H9 (cell line): ENCODE data around the gene COL8A1. TPM values are rescaled to one million over a fixed set of nuclear protein-coding genes. Genes with fewer than 3 reads are reported as not detected.

Source experiments
- DNase-seq: peaks from one replicate; pipeline ENCODE4 v3.0.0-alpha.2; 2017
- H2AFZ ChIP-seq: one replicate; pipeline ENCODE4 v1.6.1; 2013; ENCODE audit warnings: mild to moderate bottlenecking, low read length, control low read depth, moderate library complexity
- H2AK5ac ChIP-seq: 2 replicates; pipeline ENCODE4 v1.6.1; 2013; ENCODE audit warnings: low read length, control low read depth, mixed read lengths; ENCODE audit not compliant: insufficient read length
- H2BK120ac ChIP-seq: one replicate; pipeline ENCODE4 v1.6.1; 2013; ENCODE audit warnings: low read depth, mild to moderate bottlenecking, low read length, control low read depth, inconsistent platforms; ENCODE audit not compliant: poor library complexity, severe bottlenecking
- H2BK12ac ChIP-seq: 2 replicates; pipeline ENCODE4 v1.6.1; 2013; ENCODE audit warnings: low read length, control low read depth, mixed read lengths, low read depth; ENCODE audit not compliant: insufficient read length
- H2BK15ac ChIP-seq: 2 replicates; pipeline ENCODE4 v1.6.1; 2013; ENCODE audit warnings: low read depth, low read length, control low read depth
- H2BK20ac ChIP-seq: one replicate; pipeline ENCODE4 v1.6.1; 2013; ENCODE audit warnings: low read depth, mild to moderate bottlenecking, low read length, control low read depth, inconsistent platforms; ENCODE audit not compliant: poor library complexity, severe bottlenecking
- H2BK5ac ChIP-seq: 2 replicates; pipeline ENCODE4 v1.6.1; 2013; ENCODE audit warnings: low read length, control low read depth, mixed read lengths; ENCODE audit not compliant: insufficient read length
- H3K14ac ChIP-seq: 2 replicates; pipeline ENCODE4 v1.6.1; 2013; ENCODE audit warnings: low read length, control low read depth; ENCODE audit not compliant: insufficient read depth
- H3K18ac ChIP-seq: 2 replicates; pipeline ENCODE4 v1.6.1; 2013; ENCODE audit warnings: low read depth, mild to moderate bottlenecking, mixed read lengths, low read length, control low read depth; ENCODE audit not compliant: insufficient read length
- H3K23ac ChIP-seq: 2 replicates; pipeline ENCODE4 v1.6.1; 2013; ENCODE audit warnings: low read length, control low read depth, mixed read lengths, low read depth; ENCODE audit not compliant: insufficient read length
- H3K23me2 ChIP-seq: 2 replicates; pipeline ENCODE4 v1.6.1; 2013; ENCODE audit warnings: low read depth, mild to moderate bottlenecking, mixed read lengths, low read length, control low read depth; ENCODE audit not compliant: insufficient read length, poor library complexity, severe bottlenecking
- H3K27ac ChIP-seq: 2 replicates; pipeline ENCODE4 v1.5.1; 2013; ENCODE audit warnings: low read length, control low read depth, mixed read lengths, low read depth; ENCODE audit not compliant: insufficient read length
- H3K27me3 ChIP-seq: 2 replicates; pipeline ENCODE4 v1.6.1; 2013; ENCODE audit warnings: low read length, control low read depth, inconsistent platforms; ENCODE audit not compliant: insufficient read depth
- H3K4ac ChIP-seq: 2 replicates; pipeline ENCODE4 v1.6.1; 2013; ENCODE audit warnings: low read depth, mild to moderate bottlenecking, control low read depth, inconsistent platforms, low read length, moderate library complexity
- H3K4me1 ChIP-seq: 2 replicates; pipeline ENCODE4 v1.6.1; 2013; ENCODE audit warnings: low read length, control low read depth, inconsistent platforms; ENCODE audit not compliant: insufficient read depth
- H3K4me2 ChIP-seq: 2 replicates; pipeline ENCODE4 v1.6.1; 2013; ENCODE audit warnings: low read length, control low read depth, mixed read lengths; ENCODE audit not compliant: insufficient read length, insufficient read depth
- H3K56ac ChIP-seq: 2 replicates; pipeline ENCODE4 v1.6.1; 2013; ENCODE audit warnings: low read depth, mild to moderate bottlenecking, mixed read lengths, low read length, control low read depth; ENCODE audit not compliant: insufficient read length
- H3K79me1 ChIP-seq: 2 replicates; pipeline ENCODE4 v1.6.1; 2013; ENCODE audit warnings: low read depth, mild to moderate bottlenecking, moderate library complexity, low read length, control low read depth, inconsistent platforms; ENCODE audit not compliant: insufficient read depth, poor library complexity, severe bottlenecking
- H3K79me2 ChIP-seq: 2 replicates; pipeline ENCODE4 v1.6.1; 2013; ENCODE audit warnings: low read length, control low read depth, inconsistent platforms; ENCODE audit not compliant: insufficient read depth
- H3K9ac ChIP-seq: 2 replicates; pipeline ENCODE4 v1.6.1; 2013; ENCODE audit warnings: low read length, control low read depth, mixed read lengths; ENCODE audit not compliant: insufficient read length; ENCODE audit errors: extremely low read depth
- H3K9me3 ChIP-seq: one replicate; pipeline ENCODE4 v1.6.1; 2013; ENCODE audit warnings: low read depth, low read length, inconsistent platforms; ENCODE audit not compliant: control insufficient read depth
- H3T11ph ChIP-seq: one replicate; pipeline ENCODE4 v1.6.1; 2013; ENCODE audit warnings: mild to moderate bottlenecking, low read length, control low read depth, inconsistent platforms
- H4K20me1 ChIP-seq: one replicate; pipeline ENCODE4 v1.6.1; 2013; ENCODE audit not compliant: control insufficient read depth, insufficient read length, insufficient read depth
- H4K5ac ChIP-seq: 2 replicates; pipeline ENCODE4 v1.6.1; 2013; ENCODE audit warnings: low read depth, mild to moderate bottlenecking, mixed read lengths, low read length, control low read depth; ENCODE audit not compliant: insufficient read length
- H4K8ac ChIP-seq: replicated peaks from 2 replicates; pipeline ENCODE4 v1.6.1; 2013; ENCODE audit warnings: low read length, control low read depth, mixed read lengths, low read depth; ENCODE audit not compliant: insufficient read length
- H4K91ac ChIP-seq: 2 replicates; pipeline ENCODE4 v1.6.1; 2013; ENCODE audit warnings: low read depth, mild to moderate bottlenecking, moderate library complexity, mixed read lengths, low read length, control low read depth; ENCODE audit not compliant: insufficient read length
- H3K27ac Mint-ChIP-seq, 3 experiments: 2 replicates in 2 of 3; 3 replicates in 1 of 3; pipeline ENCODE4 v1.8.0; 2020 to 2021; ENCODE audit warnings: mixed read lengths in 3 of 3, mild to moderate bottlenecking in 1 of 3, moderate library complexity in 1 of 3
- H3K27me3 Mint-ChIP-seq: 2 replicates; pipeline ENCODE4 v1.8.0; 2021; ENCODE audit warnings: low read depth, mild to moderate bottlenecking, moderate library complexity, mixed read lengths
- H3K36me3 Mint-ChIP-seq, 3 experiments: 2 replicates in 2 of 3; 3 replicates in 1 of 3; pipeline ENCODE4 v1.8.0; 2020 to 2021; ENCODE audit warnings: low read depth in 3 of 3, mixed read lengths in 3 of 3; ENCODE audit not compliant: insufficient read depth in 1 of 3
- H3K4me1 Mint-ChIP-seq, 2 experiments: 2 replicates each; pipeline ENCODE4 v1.8.0; 2020; ENCODE audit warnings: mixed read lengths in 2 of 2
- H3K4me3 Mint-ChIP-seq, 2 experiments: 2 replicates in 1 of 2; 3 replicates in 1 of 2; pipeline ENCODE4 v1.8.0; 2020 to 2021; ENCODE audit warnings: mild to moderate bottlenecking in 2 of 2, mixed read lengths in 2 of 2, moderate library complexity in 1 of 2
- H3K9me3 Mint-ChIP-seq, 2 experiments: 2 replicates in 1 of 2; 3 replicates in 1 of 2; pipeline ENCODE4 v1.8.0; 2020; ENCODE audit warnings: mild to moderate bottlenecking in 2 of 2, mixed read lengths in 2 of 2, moderate library complexity in 1 of 2
- CTCF ChIP-seq: fragments of 200-600 bp; sonication (generic); conservative IDR thresholded peaks from 3 replicates; pipeline ENCODE4 v1.8.0; 2021; ENCODE audit warnings: antibody characterized with exemption, mild to moderate bottlenecking
- WGBS: extraction: QIAGEN DNeasy Blood & Tissue Kit; methylation state at CpG from one replicate; pipeline ENCODE4 v1.1.7; 2013; ENCODE audit warnings: missing lambda C conversion rate, low lambda C conversion rate, mixed read lengths; ENCODE audit not compliant: insufficient read length; ENCODE audit errors: extremely low coverage; 5-methylcytosine and 5-hydroxymethylcytosine counted together
- total RNA-seq: library from RNA; stranded (reverse); gene quantifications from 2 replicates; pipeline ENCODE4 v1.2.1, GENCODE V29; 2021

Gene COL8A1
- total RNA-seq, 1 experiment from 2014 or later, result 0.17 TPM

GRCh38 chr3:99607151-99607550 lies 31.2 kb upstream of the COL8A1 start:
- no peak overlapping the region for H4K91ac ChIP-seq
- H4K8ac ChIP-seq, result no peak overlapping the region
- no peaks in the 10 kb centered on the region for H3K79me2 ChIP-seq
- H3K9me3 Mint-ChIP-seq, result no peaks in the 10 kb centered on the region; a peak in 1 of 5 replicates
- no peak overlapping the region for H2BK5ac ChIP-seq
- TF ChIP-seq CTCF, result no peak
- H3K23me2 ChIP-seq, result no peaks in the 10 kb centered on the region
- no peaks in the 10 kb centered on the region for H3K36me3 Mint-ChIP-seq
- H3K18ac ChIP-seq, result no peak overlapping the region
- H3K9ac ChIP-seq, result no peak overlapping the region
- no peaks in the 10 kb centered on the region for H3K9me3 ChIP-seq
- no peak overlapping the region for H2AFZ ChIP-seq
- H3K23ac ChIP-seq, result no peak overlapping the region
- no peak overlapping the region for H3K4ac ChIP-seq
- no peaks in the 10 kb centered on the region for H3K79me1 ChIP-seq
- no peak for DNase-seq
- no peak overlapping the region for H2AK5ac ChIP-seq
- no peaks in the 10 kb centered on the region for H3K4me1 Mint-ChIP-seq
- no peak overlapping the region for H3K27ac Mint-ChIP-seq
- no peak overlapping the region for H3K4me2 ChIP-seq
- no peak overlapping the region for H3K56ac ChIP-seq
- H3K4me1 ChIP-seq, result no peaks in the 10 kb centered on the region
- no peak overlapping the region for H3T11ph ChIP-seq
- H3K27ac ChIP-seq, result no peak overlapping the region
- H2BK120ac ChIP-seq, result no peak overlapping the region
- no peaks in the 10 kb centered on the region for H4K20me1 ChIP-seq
- no peak overlapping the region for H2BK20ac ChIP-seq
- no peaks in the 10 kb centered on the region for H3K27me3 Mint-ChIP-seq
- H3K14ac ChIP-seq, result no peak overlapping the region
- H3K27me3 ChIP-seq, result no peaks in the 10 kb centered on the region
- H4K5ac ChIP-seq, result no peak overlapping the region
- H2BK12ac ChIP-seq, result no peak overlapping the region
- WGBS, result no CpG with 5 or more reads among the region's 1 CpG
- H3K4me3 Mint-ChIP-seq, result no peak overlapping the region
- H2BK15ac ChIP-seq, result no peak overlapping the region
